ENCODE data around the gene PEX16.

The PEX16 gene

DNA sequence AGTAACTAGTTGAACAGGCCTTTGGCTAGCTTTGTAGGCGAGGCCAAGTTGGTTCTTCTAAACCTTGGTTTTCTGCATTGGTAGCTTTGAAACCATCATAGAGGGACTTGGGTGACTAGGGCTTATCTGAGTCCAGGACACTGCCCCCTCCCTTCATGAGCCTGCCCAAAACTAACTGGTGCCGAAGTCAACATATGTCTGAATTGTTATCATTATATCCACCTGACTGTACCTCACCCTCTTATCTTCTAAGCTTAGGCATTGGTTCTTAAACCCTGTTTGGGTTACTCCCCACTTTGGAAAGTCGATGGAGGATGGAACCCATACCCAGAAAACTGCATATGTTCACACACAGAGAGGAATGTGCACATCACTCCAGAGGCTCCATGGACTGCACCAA lies 39.8 kb downstream of the PEX16 start:
- H3K4me3 ChIP-seq (replicated peaks; ENCODE audit: insufficient read depth, low read length), result no peak overlapping the region
- no peak for DNase-seq (ENCODE audit: low read depth in 1 of 2, low spot score in 1 of 2)
- H3K27me3 ChIP-seq (ENCODE audit: insufficient read depth, poor library complexity, severe bottlenecking), result no peaks in the 10 kb centered on the region
- TF ChIP-seq SPI1 (IDR thresholded peaks at IDR 0.05; ENCODE audit: borderline replicate concordance, low read depth) (no peak), GABPA (IDR thresholded peaks at IDR 0.05; ENCODE audit: low read depth) (no peak), POLR2AphosphoS5 (IDR thresholded peaks at IDR 0.05; ENCODE audit: low read depth) (no peak)
- TF ChIP-seq, protein P1, sequence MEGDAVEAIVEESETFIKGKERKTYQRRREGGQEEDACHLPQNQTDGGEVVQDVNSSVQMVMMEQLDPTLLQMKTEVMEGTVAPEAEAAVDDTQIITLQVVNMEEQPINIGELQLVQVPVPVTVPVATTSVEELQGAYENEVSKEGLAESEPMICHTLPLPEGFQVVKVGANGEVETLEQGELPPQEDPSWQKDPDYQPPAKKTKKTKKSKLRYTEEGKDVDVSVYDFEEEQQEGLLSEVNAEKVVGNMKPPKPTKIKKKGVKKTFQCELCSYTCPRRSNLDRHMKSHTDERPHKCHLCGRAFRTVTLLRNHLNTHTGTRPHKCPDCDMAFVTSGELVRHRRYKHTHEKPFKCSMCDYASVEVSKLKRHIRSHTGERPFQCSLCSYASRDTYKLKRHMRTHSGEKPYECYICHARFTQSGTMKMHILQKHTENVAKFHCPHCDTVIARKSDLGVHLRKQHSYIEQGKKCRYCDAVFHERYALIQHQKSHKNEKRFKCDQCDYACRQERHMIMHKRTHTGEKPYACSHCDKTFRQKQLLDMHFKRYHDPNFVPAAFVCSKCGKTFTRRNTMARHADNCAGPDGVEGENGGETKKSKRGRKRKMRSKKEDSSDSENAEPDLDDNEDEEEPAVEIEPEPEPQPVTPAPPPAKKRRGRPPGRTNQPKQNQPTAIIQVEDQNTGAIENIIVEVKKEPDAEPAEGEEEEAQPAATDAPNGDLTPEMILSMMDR (IDR thresholded peaks at IDR 0.05; ENCODE audit: insufficient read depth, low read length), result no peak
- TF ChIP-seq, protein P2, sequence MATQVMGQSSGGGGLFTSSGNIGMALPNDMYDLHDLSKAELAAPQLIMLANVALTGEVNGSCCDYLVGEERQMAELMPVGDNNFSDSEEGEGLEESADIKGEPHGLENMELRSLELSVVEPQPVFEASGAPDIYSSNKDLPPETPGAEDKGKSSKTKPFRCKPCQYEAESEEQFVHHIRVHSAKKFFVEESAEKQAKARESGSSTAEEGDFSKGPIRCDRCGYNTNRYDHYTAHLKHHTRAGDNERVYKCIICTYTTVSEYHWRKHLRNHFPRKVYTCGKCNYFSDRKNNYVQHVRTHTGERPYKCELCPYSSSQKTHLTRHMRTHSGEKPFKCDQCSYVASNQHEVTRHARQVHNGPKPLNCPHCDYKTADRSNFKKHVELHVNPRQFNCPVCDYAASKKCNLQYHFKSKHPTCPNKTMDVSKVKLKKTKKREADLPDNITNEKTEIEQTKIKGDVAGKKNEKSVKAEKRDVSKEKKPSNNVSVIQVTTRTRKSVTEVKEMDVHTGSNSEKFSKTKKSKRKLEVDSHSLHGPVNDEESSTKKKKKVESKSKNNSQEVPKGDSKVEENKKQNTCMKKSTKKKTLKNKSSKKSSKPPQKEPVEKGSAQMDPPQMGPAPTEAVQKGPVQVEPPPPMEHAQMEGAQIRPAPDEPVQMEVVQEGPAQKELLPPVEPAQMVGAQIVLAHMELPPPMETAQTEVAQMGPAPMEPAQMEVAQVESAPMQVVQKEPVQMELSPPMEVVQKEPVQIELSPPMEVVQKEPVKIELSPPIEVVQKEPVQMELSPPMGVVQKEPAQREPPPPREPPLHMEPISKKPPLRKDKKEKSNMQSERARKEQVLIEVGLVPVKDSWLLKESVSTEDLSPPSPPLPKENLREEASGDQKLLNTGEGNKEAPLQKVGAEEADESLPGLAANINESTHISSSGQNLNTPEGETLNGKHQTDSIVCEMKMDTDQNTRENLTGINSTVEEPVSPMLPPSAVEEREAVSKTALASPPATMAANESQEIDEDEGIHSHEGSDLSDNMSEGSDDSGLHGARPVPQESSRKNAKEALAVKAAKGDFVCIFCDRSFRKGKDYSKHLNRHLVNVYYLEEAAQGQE (IDR thresholded peaks at IDR 0.05; ENCODE audit: insufficient replicate concordance, low read depth), result no peak
- H3K27ac ChIP-seq (replicated peaks), result no peak overlapping the region

DNA sequence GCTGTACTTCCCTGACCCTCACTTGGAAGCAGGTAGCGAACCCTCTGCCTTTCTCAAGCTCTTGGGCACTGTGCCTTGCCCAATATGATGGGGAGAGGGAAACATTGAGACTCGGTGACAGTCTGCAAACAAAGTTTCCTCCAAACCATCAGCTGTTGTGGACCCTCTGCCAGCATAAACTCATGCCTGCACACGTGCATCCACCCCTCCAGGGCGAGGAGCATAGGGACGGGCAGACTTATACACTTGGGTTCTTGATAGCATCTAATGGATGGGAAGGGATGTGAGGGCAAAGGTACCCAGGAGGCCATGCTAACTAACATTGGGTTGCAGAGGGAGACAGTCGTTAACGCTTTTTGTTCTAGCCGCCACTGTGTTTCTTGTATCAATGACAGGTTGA lies 40.5 kb downstream of the PEX16 start:
- no peak for TF ChIP-seq GABPA (IDR thresholded peaks at IDR 0.05; ENCODE audit: low read depth)
- TF ChIP-seq SPI1 (IDR thresholded peaks at IDR 0.05; ENCODE audit: borderline replicate concordance, low read depth), result no peak
- TF ChIP-seq, protein P1 (IDR thresholded peaks at IDR 0.05; ENCODE audit: insufficient read depth, low read length), result no peak
- TF ChIP-seq POLR2AphosphoS5 (IDR thresholded peaks at IDR 0.05; ENCODE audit: low read depth), result no peak
- TF ChIP-seq, protein P2 (IDR thresholded peaks at IDR 0.05; ENCODE audit: insufficient replicate concordance, low read depth), result no peak
- Histone ChIP-seq H3K27ac (replicated peaks) (no peak overlapping the region), H3K4me3 (replicated peaks; ENCODE audit: insufficient read depth, low read length) (no peak overlapping the region), H3K27me3 (ENCODE audit: insufficient read depth, poor library complexity, severe bottlenecking) (no peaks in the 10 kb centered on the region)
- no peak for DNase-seq (ENCODE audit: low read depth in 1 of 2, low spot score in 1 of 2)

DNA sequence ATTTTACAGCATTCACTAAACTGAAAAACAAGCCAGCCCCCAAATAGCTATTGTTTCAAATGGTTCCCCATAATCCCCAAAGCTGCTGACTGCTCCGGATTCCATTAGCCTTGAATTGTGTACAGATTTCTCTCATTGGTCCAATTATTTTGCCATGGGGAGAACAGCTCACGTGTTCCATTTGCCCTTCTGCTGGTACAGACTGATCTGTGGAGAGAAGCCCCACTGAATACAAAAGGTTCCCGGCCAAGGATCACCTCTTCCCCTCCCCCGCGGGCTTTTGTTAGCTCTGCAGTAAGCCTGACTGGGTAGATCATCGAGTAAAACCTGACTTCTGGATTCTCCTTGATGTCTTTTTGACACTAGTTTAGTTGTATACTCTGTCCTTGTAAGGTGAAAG lies 41.3 kb downstream of the PEX16 start:
- Histone ChIP-seq H3K4me3 (replicated peaks; ENCODE audit: insufficient read depth, low read length) (no peak overlapping the region), H3K27me3 (ENCODE audit: insufficient read depth, poor library complexity, severe bottlenecking) (no peaks in the 10 kb centered on the region), H3K27ac (replicated peaks) (no peak overlapping the region)
- no peak for DNase-seq (ENCODE audit: low read depth in 1 of 2, low spot score in 1 of 2)
- TF ChIP-seq, protein P2 (IDR thresholded peaks at IDR 0.05; ENCODE audit: insufficient replicate concordance, low read depth), result no peak
- TF ChIP-seq, protein P1 (IDR thresholded peaks at IDR 0.05; ENCODE audit: insufficient read depth, low read length), result no peak
- TF ChIP-seq SPI1 (IDR thresholded peaks at IDR 0.05; ENCODE audit: borderline replicate concordance, low read depth) (no peak), GABPA (IDR thresholded peaks at IDR 0.05; ENCODE audit: low read depth) (no peak), POLR2AphosphoS5 (IDR thresholded peaks at IDR 0.05; ENCODE audit: low read depth) (no peak)

All from HL-60 (cell line).